Activated CD4-positive, alpha-beta T cell treated with anti-CD3 and anti-CD28 coated beads, Interleukin-2, Interleukin-4, amounts not matched to agents 100 ng/mL and 50 ng/mL, durations not matched to agents 16 hours and 8 hours (primary cell): ENCODE data around the gene TRIB2.

Experiments used
- DNase-seq: peaks from one replicate; pipeline ENCODE4 v3.0.0-alpha.2; 2020; ENCODE audit warnings: low spot score

The TRIB2 gene

GRCh38 chr2:12700989-12701388 is 15.7 kb upstream of the TRIB2 start:
- DNase-seq, result no peak

- no peak for DNase-seq
Observed at GRCh38 chr2:12701786-12702167, 15.0 kb upstream of the TRIB2 start.

GRCh38 chr2:12702168-12703121 is 14.3 kb upstream of the TRIB2 start:
- DNase-seq, result no peak

GRCh38 chr2:12704378-12704777 is 12.4 kb upstream of the TRIB2 start:
- no peak for DNase-seq

GRCh38 chr2:12705230-12705629 is 11.5 kb upstream of the TRIB2 start:
- no peak for DNase-seq

- no peak for DNase-seq
Observed at GRCh38 chr2:12705742-12706141, 11.0 kb upstream of the TRIB2 start.

- DNase-seq, result no peak
Observed at GRCh38 chr2:12708508-12709206, 8.1 kb upstream of the TRIB2 start.

GRCh38 chr2:12709207-12709522 is 7.6 kb upstream of the TRIB2 start:
- DNase-seq, result no peak

GRCh38 chr2:12710301-12710700 is 6.4 kb upstream of the TRIB2 start:
- no peak for DNase-seq

GRCh38 chr2:12711339-12711738 is 5.4 kb upstream of the TRIB2 start:
- no peak for DNase-seq

GRCh38 chr2:12712881-12713280 is 3.9 kb upstream of the TRIB2 start:
- DNase-seq, result no peak

GRCh38 chr2:12714391-12715221 is 2.1 kb upstream of the TRIB2 start:
- DNase-seq, result no peak

- no peak for DNase-seq
Observed at GRCh38 chr2:12715258-12716031, 1.3 kb upstream of the TRIB2 start.

GRCh38 chr2:12716032-12716281 is 779 bp upstream of the TRIB2 start:
- DNase-seq, result peak; percentile 75

- no peak for DNase-seq
Observed at GRCh38 chr2:12717191-12718014, 667 bp downstream of the TRIB2 start.

- DNase-seq, result no peak
Observed at GRCh38 chr2:12718015-12718671, 1.4 kb downstream of the TRIB2 start.

- DNase-seq, result no peak
Observed at GRCh38 chr2:12718711-12719399, 2.1 kb downstream of the TRIB2 start.

GRCh38 chr2:12719400-12720277 is 2.9 kb downstream of the TRIB2 start:
- DNase-seq, result peak; percentile 52

GRCh38 chr2:12720278-12720620 is 3.5 kb downstream of the TRIB2 start:
- no peak for DNase-seq
